HG03432 (cell line): Measurements from ENCODE around the gene SMYD1.

Experiments used
- ATAC-seq: cut with Tn5 transposase; IDR thresholded peaks from one replicate; pipeline ENCODE4 v1.9.1; 2021; ENCODE audit warnings: mild to moderate bottlenecking, moderate library complexity; ENCODE audit not compliant: unreplicated experiment

Gene SMYD1

GRCh38 chr2:88086401-88086800, 18.8 kb downstream of the SMYD1 start:
- ATAC-seq: no peak

DNA sequence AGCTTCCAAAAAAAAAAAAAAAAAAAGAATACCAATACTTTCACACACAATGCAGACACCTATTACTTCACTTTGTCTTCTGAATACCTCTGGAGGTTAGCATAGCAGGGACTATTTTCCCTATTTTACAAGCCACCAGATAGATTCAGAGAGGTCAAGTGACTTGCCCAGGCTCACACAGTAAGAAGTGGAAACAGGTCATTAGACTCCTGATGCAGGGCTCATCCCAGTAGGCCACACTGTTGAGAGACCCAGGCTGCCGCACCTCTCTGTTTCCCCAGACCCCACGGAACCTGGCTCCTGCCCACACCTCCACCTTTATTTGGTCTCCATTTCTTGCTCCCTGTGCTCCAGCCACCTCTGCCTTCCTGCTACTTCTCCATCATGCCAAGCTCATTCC, 19.4 kb downstream of the SMYD1 start:
- no peak for ATAC-seq

- ATAC-seq: no peak
These were observed 20.1 kb downstream of the SMYD1 start for GRCh38 chr2:88087763-88088162.

DNA sequence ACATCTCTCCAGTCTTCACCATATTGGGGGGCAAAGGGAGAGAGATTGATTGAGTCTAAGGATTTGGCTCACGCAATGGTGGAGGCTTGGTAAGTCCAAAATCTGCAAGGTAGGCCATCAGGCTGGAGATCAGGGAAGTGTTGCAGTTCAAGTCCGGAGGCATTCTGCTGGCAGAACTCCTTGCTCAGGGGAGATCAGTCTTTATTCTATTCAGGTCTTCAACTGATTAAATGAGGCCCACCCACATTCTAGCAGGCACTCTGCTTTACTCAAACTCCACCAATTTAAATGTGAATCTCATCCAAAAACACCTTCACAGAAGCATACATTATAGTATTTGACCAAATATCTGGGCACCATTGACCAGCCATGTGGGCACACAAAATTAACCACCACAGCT, 21.4 kb downstream of the SMYD1 start:
- no peak for ATAC-seq

DNA sequence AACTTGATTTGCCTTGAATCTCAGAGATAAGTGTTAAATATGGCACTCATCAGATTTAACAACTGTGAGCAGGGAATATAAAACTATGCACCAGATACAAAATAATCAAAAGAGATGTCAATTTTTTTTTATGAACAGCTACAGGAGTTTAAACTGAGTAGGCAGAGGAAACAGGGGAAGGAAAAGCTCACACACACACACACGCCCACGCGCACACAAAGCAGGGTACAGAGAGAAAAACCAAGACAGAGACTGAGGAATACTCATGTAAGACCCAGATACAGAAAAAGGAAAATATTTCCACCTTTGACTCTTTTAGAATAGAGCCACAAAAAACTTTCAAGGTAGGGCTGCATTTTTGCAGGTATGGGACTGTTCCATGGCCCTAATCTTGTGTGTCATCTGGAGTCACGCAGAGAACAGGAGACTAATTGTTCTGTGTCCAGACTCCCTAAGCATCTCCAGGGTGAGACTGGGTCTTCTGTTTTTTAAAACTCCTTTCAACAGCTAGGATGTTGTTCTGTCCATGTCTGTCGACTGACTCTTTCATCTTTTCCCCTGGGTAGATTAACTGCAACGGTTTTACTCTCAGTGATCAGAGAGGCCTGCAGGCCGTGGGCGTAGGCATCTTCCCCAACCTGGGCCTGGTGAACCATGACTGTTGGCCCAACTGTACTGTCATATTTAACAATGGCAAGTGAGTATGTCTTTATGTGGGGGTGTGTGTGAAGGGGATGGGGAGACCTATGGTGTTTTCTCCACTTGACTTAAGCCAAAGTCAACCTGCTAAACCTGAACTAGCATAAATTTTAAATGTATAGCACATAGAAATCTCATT, 23.0 kb downstream of the SMYD1 start:
- no peak for ATAC-seq

- no peak for ATAC-seq
These were observed 24.3 kb downstream of the SMYD1 start for GRCh38 chr2:88091943-88092342.

GRCh38 chr2:88092773-88093172, 25.1 kb downstream of the SMYD1 start:
- no peak for ATAC-seq

- ATAC-seq: no peak
These were observed 27.4 kb downstream of the SMYD1 start for GRCh38 chr2:88095022-88095421.

GRCh38 chr2:88096708-88097107, 29.1 kb downstream of the SMYD1 start:
- no peak for ATAC-seq

DNA sequence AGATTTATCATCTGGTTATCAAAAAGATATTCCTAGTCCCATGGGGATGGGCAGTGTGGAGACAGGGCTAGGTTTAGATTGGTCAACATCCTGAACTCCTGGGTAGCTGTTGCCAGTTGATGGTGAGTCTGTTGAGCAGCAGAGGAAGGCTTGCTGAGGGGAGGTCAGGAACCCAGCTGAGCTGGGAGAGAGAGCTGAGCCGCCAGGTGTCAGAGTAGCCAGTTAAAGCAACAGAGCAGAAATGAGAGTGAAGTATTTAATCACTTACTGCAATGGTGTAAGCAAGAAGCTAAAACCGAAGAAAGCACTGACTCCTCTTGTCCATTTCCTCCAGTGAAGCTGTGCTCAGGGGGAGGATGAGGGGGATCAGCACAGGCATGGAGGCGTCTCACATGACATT, 29.6 kb downstream of the SMYD1 start:
- no peak for ATAC-seq

- ATAC-seq: no peak
These were observed 30.4 kb downstream of the SMYD1 start for GRCh38 chr2:88097891-88098557.

DNA sequence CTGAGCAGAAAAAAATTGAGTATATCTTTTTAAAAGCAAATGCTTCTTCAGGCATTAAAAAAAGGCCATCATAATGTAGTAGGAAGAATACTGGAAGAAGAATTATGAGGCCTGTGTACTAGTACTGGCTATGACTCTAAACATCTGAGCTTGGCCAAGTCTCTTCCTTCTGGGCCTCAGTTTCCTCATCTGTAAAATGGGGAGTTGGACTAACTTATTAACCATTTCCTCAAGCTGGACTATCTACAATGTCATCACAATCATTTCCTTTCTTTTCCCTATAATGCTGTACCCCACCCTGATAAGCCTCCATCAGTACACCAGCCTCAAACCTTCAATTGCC, 30.9 kb downstream of the SMYD1 start:
- ATAC-seq: no peak

DNA sequence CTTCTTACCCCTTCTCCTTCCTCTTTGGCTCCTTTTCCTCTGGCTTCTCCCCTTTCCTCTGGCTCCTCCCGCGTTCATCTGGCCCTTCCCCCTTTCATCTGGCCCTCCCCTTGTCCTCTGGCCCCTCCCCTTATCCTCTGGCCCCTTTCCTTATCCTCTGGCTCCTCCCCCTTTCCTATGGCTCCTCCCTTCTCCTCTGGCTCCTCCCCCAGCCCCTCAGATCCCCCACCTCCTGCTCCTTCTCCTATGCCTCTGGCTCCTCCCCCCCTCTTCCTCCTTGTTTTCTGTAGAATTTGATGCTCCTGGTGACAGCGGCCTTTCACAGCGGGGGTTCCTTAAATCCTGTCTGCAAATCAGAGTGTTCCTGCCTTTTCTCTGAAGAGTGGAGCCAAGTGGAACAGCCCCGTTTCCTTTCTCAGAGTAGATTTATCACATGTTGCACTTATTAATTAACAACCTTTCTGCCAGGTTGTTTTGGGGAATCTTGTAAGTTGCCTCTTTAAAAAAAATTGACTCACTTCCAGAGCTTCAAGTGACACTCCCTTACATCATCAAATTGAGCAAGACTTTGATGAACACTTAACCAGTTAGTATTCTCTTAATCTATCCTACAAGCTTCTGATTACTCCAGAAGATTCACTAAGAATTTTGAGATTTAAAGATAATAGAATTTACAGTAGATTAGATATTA, 32.3 kb downstream of the SMYD1 start:
- no peak for ATAC-seq

DNA sequence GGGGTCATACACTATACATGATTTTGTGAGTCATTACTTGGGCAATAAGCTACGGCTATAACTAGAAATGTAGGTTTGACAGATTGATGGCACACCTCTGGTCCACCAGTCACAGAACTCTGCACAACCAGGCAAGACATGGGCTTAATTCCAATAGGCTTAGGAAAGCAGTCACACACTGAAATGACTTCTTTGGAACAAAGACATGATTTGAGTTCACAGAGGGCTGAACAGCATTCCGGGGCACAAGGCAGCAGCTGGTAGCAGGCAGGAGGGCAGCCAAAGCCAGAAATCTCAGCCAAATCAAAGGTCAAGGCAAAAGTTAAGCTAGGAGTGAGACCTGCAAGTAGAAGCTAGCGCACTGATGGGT, 32.8 kb downstream of the SMYD1 start:
- ATAC-seq: no peak

DNA sequence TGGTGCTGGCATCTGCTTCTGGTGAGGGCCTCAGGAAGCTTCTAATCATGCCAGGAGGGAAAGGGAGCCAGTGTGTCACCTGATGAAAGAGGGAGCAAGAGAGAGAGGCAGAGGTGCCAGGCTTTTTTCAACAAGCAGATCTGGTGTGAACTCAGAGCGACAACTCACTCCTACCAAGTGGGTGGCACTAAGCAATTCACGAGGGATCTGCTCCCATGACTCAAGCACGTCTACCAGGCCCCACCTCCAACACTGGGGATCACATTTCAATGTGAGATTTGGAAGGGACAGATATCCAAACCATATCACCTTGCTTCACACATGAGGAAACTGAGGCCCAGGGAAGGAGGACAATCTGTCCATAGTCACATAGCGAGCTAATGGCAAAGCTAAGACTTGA, 41.2 kb downstream of the SMYD1 start:
- ATAC-seq: no peak

GRCh38 chr2:88110830-88111229, 43.2 kb downstream of the SMYD1 start:
- ATAC-seq: no peak

DNA sequence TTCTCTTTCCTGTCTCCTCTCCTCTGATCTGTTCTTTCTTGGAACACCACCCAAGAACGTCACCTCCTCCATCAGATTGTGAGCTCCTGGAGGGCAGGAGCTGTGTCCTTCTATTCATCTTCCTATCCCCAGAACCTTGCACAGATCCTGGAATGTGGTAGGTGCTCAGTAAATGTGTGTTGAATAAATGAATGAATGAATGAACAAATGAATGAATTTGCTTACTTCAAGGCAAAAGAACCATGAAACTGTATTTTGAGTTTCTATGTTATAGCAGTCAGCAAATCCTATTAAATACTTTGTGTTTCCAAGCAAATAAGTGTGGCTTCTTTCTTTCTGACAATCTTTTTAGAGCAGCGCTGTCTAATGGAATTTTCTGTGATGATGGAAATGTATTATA, 45.4 kb downstream of the SMYD1 start:
- ATAC-seq: no peak

DNA sequence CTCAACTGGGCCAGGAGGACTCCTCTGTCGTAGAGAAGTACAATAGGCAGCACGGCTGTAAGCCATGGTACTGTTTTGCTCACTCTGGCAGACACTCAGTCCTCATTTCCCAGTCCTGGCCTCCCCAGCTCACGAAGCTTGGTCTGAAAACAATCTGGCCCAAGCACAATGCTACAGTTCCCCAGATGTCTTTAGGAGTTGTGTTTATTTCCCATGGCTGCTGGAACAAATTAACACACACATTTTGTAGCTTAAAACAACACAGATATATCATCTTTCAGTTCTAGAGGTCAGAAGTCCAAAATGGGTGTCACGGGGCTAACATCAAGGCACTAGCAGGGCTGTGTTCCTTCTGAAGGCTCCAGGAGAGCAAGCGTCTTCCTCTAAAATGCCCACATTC, 47.3 kb downstream of the SMYD1 start:
- ATAC-seq: no peak

GRCh38 chr2:88115825-88116518, 48.3 kb downstream of the SMYD1 start:
- no peak for ATAC-seq

DNA sequence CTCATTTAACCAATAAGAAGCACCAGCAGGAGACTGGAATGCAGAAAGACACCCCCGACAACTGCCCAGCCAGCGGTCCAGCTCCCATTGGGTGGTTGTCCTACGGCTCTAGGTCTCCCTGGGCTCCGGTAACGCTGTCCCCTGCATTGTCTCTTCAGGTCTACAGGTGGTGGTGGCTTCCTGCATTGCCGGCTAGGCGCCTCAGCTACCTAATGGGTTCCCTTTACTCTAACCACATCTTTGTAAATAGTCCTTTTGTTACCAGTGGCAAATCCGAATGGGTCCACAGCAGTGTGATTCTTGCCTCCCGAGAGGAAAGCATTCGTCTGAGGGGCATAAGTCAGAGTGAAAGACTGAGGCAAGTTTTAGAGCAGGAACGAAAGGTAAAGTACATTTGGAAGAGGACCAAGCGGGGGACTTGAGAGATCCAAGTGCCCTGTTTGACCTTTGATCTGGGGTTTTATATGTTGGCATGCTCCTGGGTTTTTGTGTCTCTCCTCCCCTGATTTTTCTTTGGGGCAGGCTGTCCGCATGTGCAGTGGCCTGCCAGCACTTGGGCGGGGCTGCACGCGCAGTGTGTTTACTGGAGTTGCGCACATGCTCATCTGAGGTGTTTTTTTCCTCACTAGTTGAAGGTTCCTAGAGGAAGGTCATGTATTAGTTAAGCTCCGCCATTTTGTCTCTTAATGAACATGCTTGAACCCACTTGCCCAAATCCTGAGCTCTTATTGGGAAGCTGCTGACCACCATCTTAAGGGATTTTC, 49.2 kb downstream of the SMYD1 start:
- ATAC-seq: no peak

DNA sequence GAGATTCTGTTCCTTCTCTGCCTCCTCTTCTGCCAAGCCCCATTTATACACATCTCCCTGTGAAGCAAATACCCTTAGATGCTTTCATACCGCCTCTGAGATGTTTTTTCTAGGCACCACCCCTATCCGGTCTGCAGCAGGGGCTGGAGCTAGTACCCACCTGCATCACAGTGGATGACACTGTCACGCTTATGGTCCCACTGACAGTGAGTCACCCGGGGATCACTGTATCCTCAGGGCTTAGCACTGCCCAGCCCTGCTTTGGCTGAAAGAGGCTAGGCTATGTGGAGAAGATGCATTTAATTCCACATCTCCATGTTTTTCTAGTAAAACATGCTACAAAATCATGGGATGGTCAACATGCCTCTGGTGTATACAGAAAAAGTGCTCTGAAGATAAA, 50.3 kb downstream of the SMYD1 start:
- ATAC-seq: no peak
